ENCODE data around the gene ITFG2. TPM values are rescaled to one million over a fixed set of nuclear protein-coding genes. Genes with fewer than 3 reads are reported as not detected.

ITFG2 gene
- total RNA-seq, 4 donors from 2014 or later = 29.5 to 90.6 (median 48.4) TPM

GRCh38 chr12:2829275-2829674 lies 16.8 kb downstream of the ITFG2 start:
- no peaks in the 10 kb centered on the region for H3K9me3 ChIP-seq
- no peak overlapping the region for H3K4me3 ChIP-seq
- no peaks in the 10 kb centered on the region for H3K4me1 ChIP-seq
- WGBS, 2 donors (ENCODE audit: low coverage in 1 of 2) = 72 to 80% methylated on average over 5 to 6 of the region's 6 CpGs
- intact Hi-C loops (cut with DNase I; ENCODE audit: low total_unique reads) = no loop called here
- in situ Hi-C loops (cut with MboI; ENCODE audit: low pct_ligation_motif_present in 1 of 4, low pct_unique_long_range_greater_than_20kb in 1 of 4, low sequenced_read_pairs in 3 of 4) = no loop called here
- H3K27ac ChIP-seq = no peak overlapping the region
- no peaks in the 10 kb centered on the region for H3K27me3 ChIP-seq
- TF ChIP-seq POLR2A (IDR thresholded peaks at IDR 0.05) = no peak
- TF ChIP-seq CTCF (IDR thresholded peaks at IDR 0.05) = no peak
- no peak for TF ChIP-seq POLR2AphosphoS5 (IDR thresholded peaks at IDR 0.05)
- no peak for TF ChIP-seq EP300 (IDR thresholded peaks at IDR 0.05; ENCODE audit: low read depth)
- peaks cover 0 to 32% (median 15%) of the 10 kb centered on the region in 4 donors for H3K36me3 ChIP-seq
- DNase-seq = no peak

DNA sequence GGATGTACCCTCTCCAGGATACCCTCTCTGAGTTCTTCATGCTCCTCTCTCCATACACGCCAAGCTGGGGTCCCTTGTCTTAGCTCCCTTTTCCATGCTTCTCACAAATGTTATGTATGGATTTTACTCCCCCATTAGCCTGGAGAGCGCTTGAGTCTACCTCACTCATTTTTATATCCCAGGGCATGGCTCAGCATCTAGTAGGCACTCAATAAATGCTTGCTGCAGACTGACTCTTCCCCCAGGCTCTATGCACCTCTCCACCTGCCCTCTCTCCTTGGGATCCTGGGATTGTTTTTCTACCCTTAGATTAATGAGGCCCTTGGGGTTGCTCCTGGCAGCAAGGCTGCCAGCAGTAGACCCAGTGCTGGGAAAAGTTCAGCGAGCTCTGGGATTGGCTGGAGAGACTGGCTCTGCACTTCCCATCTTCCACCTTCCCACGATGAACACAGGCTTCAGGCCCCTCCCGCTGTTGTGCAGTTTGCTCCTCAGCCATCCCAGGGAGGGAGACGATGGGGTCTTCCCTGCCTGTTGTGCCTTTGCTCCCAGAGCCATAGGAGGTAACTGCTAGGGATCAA lies 20.2 kb downstream of the ITFG2 start:
- no peak for TF ChIP-seq CTCF (IDR thresholded peaks at IDR 0.05)
- TF ChIP-seq EP300 (IDR thresholded peaks at IDR 0.05; ENCODE audit: low read depth) = no peak
- no peak for TF ChIP-seq POLR2A (IDR thresholded peaks at IDR 0.05)
- no peak for TF ChIP-seq POLR2AphosphoS5 (IDR thresholded peaks at IDR 0.05)

GRCh38 chr12:2833327-2833726 lies 20.9 kb downstream of the ITFG2 start:
- 71 to 83% methylated on average over 1 to 5 of the region's 5 CpGs for WGBS, 2 donors (ENCODE audit: low coverage in 1 of 2)
- Histone ChIP-seq H3K36me3 (no peaks in the 10 kb centered on the region), H3K27ac (no peak overlapping the region), H3K9me3 (no peaks in the 10 kb centered on the region), H3K4me3 (no peak overlapping the region), H3K4me1 (peaks cover 0 to 13% (median 7%) of the 10 kb centered on the region in 4 donors), H3K27me3 (no peaks in the 10 kb centered on the region)
- no peak for DNase-seq
- in situ Hi-C loops (cut with MboI; ENCODE audit: low pct_ligation_motif_present in 1 of 4, low pct_unique_long_range_greater_than_20kb in 1 of 4, low sequenced_read_pairs in 3 of 4) (no loop called here), intact Hi-C loops (cut with DNase I; ENCODE audit: low total_unique reads) (no loop called here)
- TF ChIP-seq POLR2AphosphoS5 (IDR thresholded peaks at IDR 0.05) (no peak), EP300 (IDR thresholded peaks at IDR 0.05; ENCODE audit: low read depth) (no peak), CTCF (IDR thresholded peaks at IDR 0.05) (no peak), POLR2A (IDR thresholded peaks at IDR 0.05) (no peak)

More for the DNA sequence above, 20.2 kb downstream of the ITFG2 start:
- H3K36me3 ChIP-seq = peaks cover 0 to 6% (median 3%) of the 10 kb centered on the region in 4 donors
- intact Hi-C loops (cut with DNase I; ENCODE audit: low total_unique reads) (no loop called here), in situ Hi-C loops (cut with MboI; ENCODE audit: low pct_ligation_motif_present in 1 of 4, low pct_unique_long_range_greater_than_20kb in 1 of 4, low sequenced_read_pairs in 3 of 4) (no loop called here)
- DNase-seq = no peak
- H3K27me3 ChIP-seq = no peaks in the 10 kb centered on the region
- H3K9me3 ChIP-seq = no peaks in the 10 kb centered on the region
- no peak overlapping the region for H3K27ac ChIP-seq
- peaks cover 0 to 13% (median 7%) of the 10 kb centered on the region in 4 donors for H3K4me1 ChIP-seq
- 75 to 90% methylated on average over 2 to 6 of the region's 6 CpGs for WGBS, 2 donors (ENCODE audit: low coverage in 1 of 2)
- H3K4me3 ChIP-seq = no peak overlapping the region

- WGBS, 2 donors (ENCODE audit: low coverage in 1 of 2) = 67 to 82% methylated on average over 1 to 9 of the region's 9 CpGs
- Histone ChIP-seq H3K36me3 (no peaks in the 10 kb centered on the region), H3K27me3 (no peaks in the 10 kb centered on the region), H3K4me1 (peaks cover 0 to 13% (median 7%) of the 10 kb centered on the region in 4 donors), H3K4me3 (no peak overlapping the region), H3K27ac (peak overlapping the region in 1 of 4 donors; percentile 24), H3K9me3 (no peaks in the 10 kb centered on the region)
- DNase-seq = no peak
- TF ChIP-seq POLR2A (IDR thresholded peaks at IDR 0.05) = no peak
- TF ChIP-seq EP300 (IDR thresholded peaks at IDR 0.05; ENCODE audit: low read depth) = no peak
- TF ChIP-seq CTCF (IDR thresholded peaks at IDR 0.05) = no peak
- no peak for TF ChIP-seq POLR2AphosphoS5 (IDR thresholded peaks at IDR 0.05)
- in situ Hi-C loops (cut with MboI; ENCODE audit: low pct_ligation_motif_present in 1 of 4, low pct_unique_long_range_greater_than_20kb in 1 of 4, low sequenced_read_pairs in 3 of 4) (no loop called here), intact Hi-C loops (cut with DNase I; ENCODE audit: low total_unique reads) (no loop called here)
These were observed 21.3 kb downstream of the ITFG2 start for GRCh38 chr12:2833810-2834209.
